ENCODE measurements around the gene RAB37. TPM values are rescaled to one million over a fixed set of nuclear protein-coding genes. Genes with fewer than 3 reads are reported as not detected.
A peak's percentile ranks its signal among the peaks of the same experiment; 100 is the strongest.

The RAB37 gene
- total RNA-seq, 2 donors from 2014 or later: 0.66 to 0.78 TPM

- TF ChIP-seq POLR2A (IDR thresholded peaks at IDR 0.05): no peak
- no peak for TF ChIP-seq CTCF (IDR thresholded peaks at IDR 0.05)
- ATAC-seq: no peak
- H3K9me3 ChIP-seq: no peaks in the 10 kb centered on the region
- no peaks in the 10 kb centered on the region for H3K36me3 ChIP-seq (replicated peaks in 1 of 2; ENCODE audit: insufficient read depth in 1 of 2, low read depth in 2 of 2)
- no peak for DNase-seq
- H3K27me3 ChIP-seq: no peaks in the 10 kb centered on the region
- no peaks in the 10 kb centered on the region for H3K4me1 ChIP-seq
- H3K4me3 ChIP-seq: no peak overlapping the region
- intact Hi-C loops (cut with DNase I): no loop called here
- H3K27ac ChIP-seq: no peak overlapping the region
- WGBS, 2 donors: 65 to 68% methylated on average over 4 of the region's 4 CpGs
These were observed 14.3 kb upstream of the RAB37 start for GRCh38 chr17:74722782-74723181.

- intact Hi-C loops (cut with DNase I): no loop called here
- Histone ChIP-seq H3K9me3 (no peaks in the 10 kb centered on the region), H3K27me3 (no peaks in the 10 kb centered on the region), H3K4me3 (no peak overlapping the region), H3K4me1 (no peaks in the 10 kb centered on the region), H3K36me3 (replicated peaks in 1 of 2; ENCODE audit: insufficient read depth in 1 of 2, low read depth in 2 of 2) (no peaks in the 10 kb centered on the region), H3K27ac (no peak overlapping the region)
- DNase-seq: no peak
- 67% methylated on average over 5 of the region's 5 CpGs for WGBS, 2 donors
- TF ChIP-seq POLR2A (IDR thresholded peaks at IDR 0.05): no peak
- TF ChIP-seq CTCF (IDR thresholded peaks at IDR 0.05): no peak
- no peak for ATAC-seq
These were observed 13.2 kb upstream of the RAB37 start for GRCh38 chr17:74723891-74724290.

- ATAC-seq (no peak), DNase-seq (no peak)
- no peak overlapping the region for H3K27ac ChIP-seq
- no peak overlapping the region for H3K4me3 ChIP-seq
- no peaks in the 10 kb centered on the region for H3K4me1 ChIP-seq
- TF ChIP-seq POLR2A (IDR thresholded peaks at IDR 0.05) (no peak), CTCF (IDR thresholded peaks at IDR 0.05) (no peak)
- no peaks in the 10 kb centered on the region for H3K36me3 ChIP-seq (replicated peaks in 1 of 2; ENCODE audit: insufficient read depth in 1 of 2, low read depth in 2 of 2)
- H3K27me3 ChIP-seq: no peaks in the 10 kb centered on the region
- no peaks in the 10 kb centered on the region for H3K9me3 ChIP-seq
- 85 to 94% methylated on average over 3 of the region's 3 CpGs for WGBS, 2 donors
- intact Hi-C loops (cut with DNase I): no loop called here
These were observed 11.9 kb upstream of the RAB37 start for GRCh38 chr17:74725111-74725510.

- Histone ChIP-seq H3K4me1 (peaks cover 6% of the 10 kb centered on the region), H3K9me3 (no peaks in the 10 kb centered on the region), H3K4me3 (no peak overlapping the region), H3K27ac (no peak overlapping the region), H3K36me3 (replicated peaks in 1 of 2; ENCODE audit: insufficient read depth in 1 of 2, low read depth in 2 of 2) (no peaks in the 10 kb centered on the region), H3K27me3 (no peaks in the 10 kb centered on the region)
- intact Hi-C loops (cut with DNase I): no loop called here
- ATAC-seq (no peak), DNase-seq (no peak)
- TF ChIP-seq CTCF (IDR thresholded peaks at IDR 0.05): peak in 1 of 7 experiments; percentile 17
- no peak for TF ChIP-seq POLR2A (IDR thresholded peaks at IDR 0.05)
- 73 to 78% methylated on average over 3 of the region's 3 CpGs for WGBS, 2 donors
These were observed 8.9 kb upstream of the RAB37 start for GRCh38 chr17:74728033-74728701.

- no peak overlapping the region for H3K4me3 ChIP-seq
- DNase-seq (no peak), ATAC-seq (no peak)
- H3K36me3 ChIP-seq (replicated peaks in 1 of 2; ENCODE audit: insufficient read depth in 1 of 2, low read depth in 2 of 2): no peaks in the 10 kb centered on the region
- no peaks in the 10 kb centered on the region for H3K9me3 ChIP-seq
- H3K27me3 ChIP-seq: no peaks in the 10 kb centered on the region
- intact Hi-C loops (cut with DNase I): no loop called here
- peaks cover 6% of the 10 kb centered on the region for H3K4me1 ChIP-seq
- 56 to 69% methylated on average over 3 of the region's 3 CpGs for WGBS, 2 donors
- no peak overlapping the region for H3K27ac ChIP-seq
- TF ChIP-seq CTCF (IDR thresholded peaks at IDR 0.05): no peak
- TF ChIP-seq POLR2A (IDR thresholded peaks at IDR 0.05): no peak
These were observed 8.4 kb upstream of the RAB37 start for GRCh38 chr17:74728702-74729075.

Measured in body of pancreas (tissue), 4 donors.